ENCODE measurements around the gene RNF150. TPM values are rescaled to one million over a fixed set of nuclear protein-coding genes. Genes with fewer than 3 reads are reported as not detected.
"Not testable (repeated sequence)": the region's sequence is repeated elsewhere in the genome, so short reads cannot be mapped to it uniquely, and the experiment has no call there.

Gene RNF150
- total RNA-seq, 1 experiment from 2014 or later, result 1.4 TPM

- no peak for DNase-seq (ENCODE audit: low read depth)
- in situ Hi-C loops (cut with HindIII; ENCODE audit: low pct_unique_long_range_greater_than_20kb, low sequenced_read_pairs), result no loop called here
Measured at GRCh38 chr4:140834839-140835495, 298.3 kb downstream of the RNF150 start.

DNA sequence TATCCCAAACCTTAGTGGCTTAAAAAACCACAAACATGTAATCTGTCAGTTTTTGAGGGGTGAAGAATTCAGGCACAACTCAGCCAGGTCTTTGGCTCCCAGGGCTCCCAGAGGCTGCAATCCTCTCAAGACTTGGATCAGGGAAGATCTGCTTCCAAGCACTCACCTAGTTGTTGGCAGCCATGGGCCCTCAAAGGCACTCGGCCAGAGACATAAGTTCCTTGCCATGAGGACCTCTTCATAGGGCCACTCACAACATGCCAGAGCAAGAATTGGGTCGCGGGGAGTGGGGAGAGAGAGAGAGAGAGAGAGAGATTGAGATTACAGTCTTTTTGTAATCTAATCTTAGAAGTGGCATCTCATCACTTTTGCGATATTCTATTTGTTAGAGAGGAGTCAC lies 300.0 kb downstream of the RNF150 start:
- no peak for DNase-seq (ENCODE audit: low read depth)
- in situ Hi-C loops (cut with HindIII; ENCODE audit: low pct_unique_long_range_greater_than_20kb, low sequenced_read_pairs), result no loop called here

- in situ Hi-C loops (cut with HindIII; ENCODE audit: low pct_unique_long_range_greater_than_20kb, low sequenced_read_pairs), result no loop called here
Measured at GRCh38 chr4:140829825-140830224, 303.4 kb downstream of the RNF150 start.

GRCh38 chr4:140826701-140827027 lies 306.6 kb downstream of the RNF150 start:
- DNase-seq (ENCODE audit: low read depth), result no peak
- in situ Hi-C loops (cut with HindIII; ENCODE audit: low pct_unique_long_range_greater_than_20kb, low sequenced_read_pairs), result no loop called here

More at GRCh38 chr4:140829825-140830224, 303.4 kb downstream of the RNF150 start:
- DNase-seq (ENCODE audit: low read depth), result no peak

DNA sequence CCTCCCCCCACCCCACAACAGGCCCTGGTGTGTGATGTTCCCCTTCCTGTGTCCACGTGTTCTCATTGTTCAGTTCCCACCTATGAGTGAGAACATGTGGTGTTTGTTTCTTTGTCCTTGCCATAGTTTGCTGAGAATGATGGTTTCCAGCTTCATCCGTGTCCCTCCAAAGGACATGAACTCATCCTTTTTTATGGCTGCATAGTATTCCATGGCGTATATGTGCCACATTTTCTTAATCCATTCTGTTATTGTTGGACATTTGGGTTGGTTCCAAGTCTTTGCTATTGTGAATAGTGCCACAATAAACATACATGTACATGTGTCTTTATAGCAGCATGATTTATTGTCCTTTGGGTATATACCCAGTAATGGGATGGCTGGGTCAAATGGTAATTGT lies 312.7 kb downstream of the RNF150 start:
- in situ Hi-C loops (cut with HindIII; ENCODE audit: low pct_unique_long_range_greater_than_20kb, low sequenced_read_pairs), result not testable (repeated sequence)

DNA sequence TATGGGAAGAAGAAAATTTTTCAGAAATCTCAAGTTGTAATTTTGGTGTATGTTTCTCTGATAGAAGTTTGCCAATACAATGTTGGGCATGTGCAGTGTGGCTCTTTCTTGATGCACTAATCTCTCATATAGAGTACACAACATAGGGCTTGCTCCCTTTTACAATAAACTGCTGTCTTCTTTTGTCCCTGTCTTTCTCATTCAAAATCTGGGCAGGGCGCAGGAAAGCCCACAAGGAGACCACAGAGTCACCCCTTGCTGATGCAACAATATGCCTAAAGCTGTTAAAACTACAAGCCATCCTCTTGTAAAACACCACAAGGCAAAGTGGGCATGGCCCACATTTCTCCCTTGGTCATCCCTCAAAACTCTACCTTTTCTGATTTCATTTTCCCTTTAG lies 313.7 kb downstream of the RNF150 start:
- in situ Hi-C loops (cut with HindIII; ENCODE audit: low pct_unique_long_range_greater_than_20kb, low sequenced_read_pairs), result no loop called here

More for the DNA sequence above, 312.7 kb downstream of the RNF150 start:
- not testable (repeated sequence) for DNase-seq (ENCODE audit: low read depth)

GRCh38 chr4:140818433-140818832 lies 314.8 kb downstream of the RNF150 start:
- DNase-seq (ENCODE audit: low read depth), result no peak
- in situ Hi-C loops (cut with HindIII; ENCODE audit: low pct_unique_long_range_greater_than_20kb, low sequenced_read_pairs), result no loop called here

More for the DNA sequence above, 313.7 kb downstream of the RNF150 start:
- DNase-seq (ENCODE audit: low read depth), result no peak

GRCh38 chr4:140816806-140817510 lies 316.3 kb downstream of the RNF150 start:
- in situ Hi-C loops (cut with HindIII; ENCODE audit: low pct_unique_long_range_greater_than_20kb, low sequenced_read_pairs), result no loop called here
- no peak for DNase-seq (ENCODE audit: low read depth)

GRCh38 chr4:140813804-140814203 lies 319.5 kb downstream of the RNF150 start:
- DNase-seq (ENCODE audit: low read depth), result no peak
- in situ Hi-C loops (cut with HindIII; ENCODE audit: low pct_unique_long_range_greater_than_20kb, low sequenced_read_pairs), result no loop called here

DNA sequence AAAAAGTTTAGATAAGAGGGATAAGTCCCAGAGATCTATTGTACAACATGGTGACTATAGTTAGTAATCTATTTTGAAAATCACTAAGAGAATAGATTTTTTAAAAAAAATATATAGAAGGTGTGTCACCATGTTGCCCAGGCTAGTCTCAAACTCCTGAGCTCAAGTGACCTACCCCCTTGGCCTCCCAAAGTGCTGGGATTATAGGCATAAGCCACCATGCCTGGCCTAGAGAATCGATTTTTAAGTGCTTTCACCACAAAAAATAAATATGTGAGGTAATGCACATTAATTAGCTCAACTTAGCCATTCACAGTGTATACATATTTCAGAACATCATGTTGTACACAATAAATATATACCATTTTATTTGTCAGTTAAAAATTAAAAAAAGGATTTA lies 320.4 kb downstream of the RNF150 start:
- in situ Hi-C loops (cut with HindIII; ENCODE audit: low pct_unique_long_range_greater_than_20kb, low sequenced_read_pairs), result no loop called here
- no peak for DNase-seq (ENCODE audit: low read depth)

DNA sequence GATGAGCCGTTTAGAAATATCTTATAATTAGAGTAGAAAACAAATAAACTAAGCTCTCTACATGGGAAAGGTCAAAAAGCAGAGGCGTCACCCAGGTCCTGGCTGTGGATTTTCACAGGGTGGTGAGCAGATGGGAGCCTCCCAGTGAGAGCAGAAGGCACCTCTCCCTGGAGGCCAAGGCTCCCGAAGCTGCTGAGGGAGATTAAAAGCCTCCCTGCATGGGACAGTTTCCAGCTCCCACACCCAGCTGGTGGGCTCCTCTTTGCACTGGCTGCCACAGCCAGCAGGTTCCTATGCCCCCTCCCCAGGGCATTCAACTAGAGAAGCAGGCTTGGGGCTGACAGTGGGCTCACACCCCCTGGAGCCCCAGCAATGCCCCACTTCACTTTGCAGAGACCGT lies 321.8 kb downstream of the RNF150 start:
- in situ Hi-C loops (cut with HindIII; ENCODE audit: low pct_unique_long_range_greater_than_20kb, low sequenced_read_pairs), result no loop called here
- DNase-seq (ENCODE audit: low read depth), result no peak

DNA sequence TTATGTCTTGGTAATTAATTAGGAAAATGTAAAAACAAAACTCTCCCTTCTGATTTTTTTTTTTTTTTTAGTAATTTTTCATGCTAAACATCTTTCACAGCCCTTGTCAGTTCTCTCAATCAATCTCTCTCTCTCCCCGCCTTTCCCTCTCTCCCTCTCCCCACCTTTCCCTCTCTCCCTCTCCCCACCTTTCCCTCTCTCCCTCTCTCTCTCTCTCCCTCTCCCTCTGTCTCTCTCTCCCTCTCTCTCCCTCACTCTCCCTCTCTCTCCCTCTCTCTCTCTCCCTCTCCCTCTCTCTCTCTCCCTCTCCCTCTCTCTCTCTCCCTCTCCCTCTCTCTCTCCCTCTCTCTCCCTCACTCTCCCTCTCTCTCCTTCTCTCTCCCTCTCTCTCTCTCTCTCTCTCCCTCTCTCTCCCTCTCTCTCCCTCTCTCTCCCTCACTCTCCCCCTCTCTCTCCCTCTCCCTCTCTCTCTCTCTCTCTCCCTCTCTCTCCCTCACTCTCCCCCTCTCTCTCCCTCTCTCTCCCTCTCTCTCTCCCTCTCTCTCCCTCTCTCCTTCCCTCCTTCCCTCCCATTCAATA lies 322.6 kb downstream of the RNF150 start:
- DNase-seq (ENCODE audit: low read depth); in situ Hi-C loops (cut with HindIII; ENCODE audit: low pct_unique_long_range_greater_than_20kb, low sequenced_read_pairs): not testable (repeated sequence)

Other genes with a start within 250 kb of the RNF150 start
- 15.4 and 29.1 TPM in 2 replicates for gene ZNF330, start 87.4 kb upstream of the RNF150 start, total RNA-seq (2014; rRNA removed; shearing (Covaris generic); ENCODE audit: low replicate concordance)

Measured in Caki2 (cell line).